Right lobe of liver (tissue), 4 donors: Measurements from ENCODE around the gene TM9SF4.

Source experiments
- POLR2A ChIP-seq: fragments of 450-650 bp; IDR thresholded peaks from one replicate; pipeline ENCODE4 v1.6.1; 2017; ENCODE audit warnings: antibody characterized with exemption, mild to moderate bottlenecking
- TF ChIP-seq, protein P1 (sequence below), 4 donors: fragments of 200-600 bp in 3 of 4; fragments of 450-650 bp in 1 of 4; IDR thresholded peaks; one replicate each; pipeline versions ENCODE4 v1.5.1 to v1.8.0; 2016 to 2022; ENCODE audit warnings: antibody characterized with exemption in 4 of 4, mild to moderate bottlenecking in 2 of 4
- donor health status: DM: no; HTN: no; CAD: no.
- donor health status: DM: no; HTN: no; CAD: no.
- donor health status: DM: no; HTN: yes; CAD: no.

DNA sequence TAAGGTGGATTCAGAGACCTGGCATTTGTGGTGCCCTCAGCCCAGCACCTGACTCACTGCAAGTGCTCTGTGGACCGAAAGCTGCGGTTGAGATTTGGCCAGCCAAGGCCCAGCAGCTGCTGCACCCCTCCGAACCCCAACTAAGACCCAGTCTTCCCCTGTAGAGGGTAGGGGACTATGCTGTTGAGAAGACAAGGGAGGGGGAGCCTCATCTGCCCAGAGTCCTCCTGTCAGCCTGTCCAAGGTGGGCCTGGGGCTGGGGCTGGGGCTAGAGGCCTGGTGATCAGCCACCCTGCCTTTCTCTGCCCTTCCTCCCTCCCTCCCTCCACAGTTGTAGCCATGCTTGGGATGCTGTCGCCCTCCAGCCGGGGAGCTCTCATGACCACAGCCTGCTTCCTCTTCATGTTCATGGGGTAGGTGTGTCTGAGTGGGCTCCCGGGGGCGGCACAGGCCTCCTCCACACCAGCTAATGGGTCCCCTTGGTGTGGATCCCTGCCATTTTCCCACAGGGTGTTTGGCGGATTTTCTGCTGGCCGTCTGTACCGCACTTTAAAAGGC, 40.9 kb downstream of the TM9SF4 start:
- TF ChIP-seq, protein P1, sequence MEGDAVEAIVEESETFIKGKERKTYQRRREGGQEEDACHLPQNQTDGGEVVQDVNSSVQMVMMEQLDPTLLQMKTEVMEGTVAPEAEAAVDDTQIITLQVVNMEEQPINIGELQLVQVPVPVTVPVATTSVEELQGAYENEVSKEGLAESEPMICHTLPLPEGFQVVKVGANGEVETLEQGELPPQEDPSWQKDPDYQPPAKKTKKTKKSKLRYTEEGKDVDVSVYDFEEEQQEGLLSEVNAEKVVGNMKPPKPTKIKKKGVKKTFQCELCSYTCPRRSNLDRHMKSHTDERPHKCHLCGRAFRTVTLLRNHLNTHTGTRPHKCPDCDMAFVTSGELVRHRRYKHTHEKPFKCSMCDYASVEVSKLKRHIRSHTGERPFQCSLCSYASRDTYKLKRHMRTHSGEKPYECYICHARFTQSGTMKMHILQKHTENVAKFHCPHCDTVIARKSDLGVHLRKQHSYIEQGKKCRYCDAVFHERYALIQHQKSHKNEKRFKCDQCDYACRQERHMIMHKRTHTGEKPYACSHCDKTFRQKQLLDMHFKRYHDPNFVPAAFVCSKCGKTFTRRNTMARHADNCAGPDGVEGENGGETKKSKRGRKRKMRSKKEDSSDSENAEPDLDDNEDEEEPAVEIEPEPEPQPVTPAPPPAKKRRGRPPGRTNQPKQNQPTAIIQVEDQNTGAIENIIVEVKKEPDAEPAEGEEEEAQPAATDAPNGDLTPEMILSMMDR (IDR thresholded peaks at IDR 0.05) = no peak
- TF ChIP-seq POLR2A = no peak
